ENCODE measurements around the gene ADRA2B.

Gene ADRA2B

DNA sequence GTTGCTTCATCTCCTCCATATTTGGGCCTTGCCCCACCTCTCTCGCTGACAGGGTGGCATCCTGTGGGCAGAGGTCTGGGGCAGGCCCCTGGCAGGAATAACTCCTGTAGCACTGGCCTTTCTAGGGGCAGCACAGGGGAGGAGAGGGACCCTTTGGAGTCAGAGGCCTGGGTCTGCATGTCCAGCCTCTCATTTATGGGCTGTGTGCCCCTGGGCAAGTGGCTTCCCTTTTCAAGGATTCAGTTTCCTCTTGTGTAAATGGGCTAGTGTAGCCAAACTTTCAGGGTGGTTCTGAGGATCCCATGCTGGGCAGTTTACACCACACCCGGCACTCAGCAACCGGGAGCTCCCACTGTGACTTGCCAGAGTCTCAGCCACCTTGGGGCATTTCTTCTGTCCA, 23.4 kb downstream of the ADRA2B start:
- CTCF ChIA-PET = no interaction called here
- POLR2A ChIA-PET = no interaction called here

DNA sequence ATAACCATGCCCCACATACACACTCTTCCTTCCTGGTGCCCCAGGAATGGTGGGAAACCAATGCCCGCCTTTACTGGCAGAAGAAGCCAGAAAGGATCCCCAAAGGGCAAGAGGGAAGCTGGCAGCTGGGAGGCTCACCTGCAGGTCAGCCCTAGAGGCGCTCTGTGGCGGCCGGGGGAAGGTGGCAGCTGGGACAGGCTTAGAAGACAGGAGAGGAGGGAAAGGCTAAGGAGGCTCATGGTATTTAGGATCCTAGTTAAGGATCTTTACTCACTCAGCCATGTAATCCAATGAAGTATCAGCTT, 23.8 kb downstream of the ADRA2B start:
- CTCF ChIA-PET = no interaction called here
- POLR2A ChIA-PET = no interaction called here
- no peak for TF ChIP-seq SUZ12 (IDR thresholded peaks at IDR 0.05)
- TF ChIP-seq ELF4 (IDR thresholded peaks at IDR 0.05) = no peak
- no peak for DNase-seq (ENCODE audit: extremely low spot score)

More for the DNA sequence above, 23.4 kb downstream of the ADRA2B start:
- TF ChIP-seq ZNF384 (IDR thresholded peaks at IDR 0.05) (no peak), L3MBTL2 (conservative IDR thresholded peaks at IDR 0.05) (no peak), HDGF (IDR thresholded peaks at IDR 0.05; ENCODE audit: borderline replicate concordance) (no peak), CTBP1 (IDR thresholded peaks at IDR 0.05; ENCODE audit: borderline replicate concordance) (no peak), SUZ12 (IDR thresholded peaks at IDR 0.05) (no peak), FOXK2 (IDR thresholded peaks at IDR 0.05) (no peak)
- TF ChIP-seq, protein P1, sequence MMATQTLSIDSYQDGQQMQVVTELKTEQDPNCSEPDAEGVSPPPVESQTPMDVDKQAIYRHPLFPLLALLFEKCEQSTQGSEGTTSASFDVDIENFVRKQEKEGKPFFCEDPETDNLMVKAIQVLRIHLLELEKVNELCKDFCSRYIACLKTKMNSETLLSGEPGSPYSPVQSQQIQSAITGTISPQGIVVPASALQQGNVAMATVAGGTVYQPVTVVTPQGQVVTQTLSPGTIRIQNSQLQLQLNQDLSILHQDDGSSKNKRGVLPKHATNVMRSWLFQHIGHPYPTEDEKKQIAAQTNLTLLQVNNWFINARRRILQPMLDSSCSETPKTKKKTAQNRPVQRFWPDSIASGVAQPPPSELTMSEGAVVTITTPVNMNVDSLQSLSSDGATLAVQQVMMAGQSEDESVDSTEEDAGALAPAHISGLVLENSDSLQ (IDR thresholded peaks at IDR 0.05) = no peak
- no peak for DNase-seq (ENCODE audit: extremely low spot score)

DNA sequence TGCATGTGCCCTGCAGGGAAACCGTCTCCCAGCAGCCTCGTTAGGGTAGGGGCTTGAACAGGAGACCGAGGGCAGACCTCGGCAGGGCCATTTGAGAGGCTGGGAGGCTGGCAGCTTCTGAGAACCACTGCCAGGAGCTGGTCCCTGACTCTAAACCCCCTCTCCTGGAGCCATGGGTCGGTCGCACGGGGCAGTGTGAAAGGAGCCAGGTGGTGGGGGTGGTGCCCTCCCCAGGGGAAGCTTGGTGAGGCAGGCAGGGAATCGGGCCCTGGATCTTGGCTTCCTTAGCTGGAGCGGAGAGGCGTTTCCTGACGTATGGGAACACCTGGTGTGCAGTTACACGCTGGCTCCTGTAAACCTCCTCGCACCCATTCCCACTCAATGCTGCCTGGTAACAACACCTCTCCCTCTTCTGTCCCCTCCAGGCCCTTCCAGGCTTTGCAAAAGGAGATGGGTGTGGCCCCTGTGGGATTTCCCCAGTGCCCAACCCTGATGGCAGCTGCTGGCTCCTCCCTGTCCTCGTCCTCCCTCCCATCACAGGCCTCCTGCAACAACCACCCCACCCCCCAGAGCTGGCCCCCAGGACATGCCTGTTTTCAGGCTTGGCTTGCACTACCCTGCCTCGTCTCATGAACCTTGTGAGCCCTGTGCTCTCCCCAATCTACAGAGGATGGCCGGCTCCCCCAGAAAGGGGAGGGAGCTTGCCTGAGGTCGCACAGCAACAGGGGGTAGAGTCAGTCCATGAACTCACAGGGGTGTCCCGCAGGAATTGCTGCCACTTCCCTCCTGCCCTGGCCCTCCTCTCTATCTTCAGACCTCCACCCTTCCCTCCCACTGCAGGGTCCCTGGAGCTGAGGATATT, 24.4 kb downstream of the ADRA2B start:
- ChIA-PET CTCF (interaction anchor here (1.1 kb wide), 1 partner anchor 462 kb away, joined by 4 read pairs; no protein-coding TSS in a partner anchor), POLR2A (no interaction called here)
- no peak for DNase-seq (ENCODE audit: extremely low spot score)
- TF ChIP-seq ZNF384 (IDR thresholded peaks at IDR 0.05) (no peak), FOXM1 (IDR thresholded peaks at IDR 0.05; ENCODE audit: borderline replicate concordance) (no peak), ELF4 (IDR thresholded peaks at IDR 0.05) (no peak), ARNT (IDR thresholded peaks at IDR 0.05) (no peak), CTBP1 (IDR thresholded peaks at IDR 0.05; ENCODE audit: borderline replicate concordance) (no peak), NFRKB (IDR thresholded peaks at IDR 0.05) (no peak), LEF1 (IDR thresholded peaks at IDR 0.05; ENCODE audit: borderline replicate concordance) (no peak)

DNA sequence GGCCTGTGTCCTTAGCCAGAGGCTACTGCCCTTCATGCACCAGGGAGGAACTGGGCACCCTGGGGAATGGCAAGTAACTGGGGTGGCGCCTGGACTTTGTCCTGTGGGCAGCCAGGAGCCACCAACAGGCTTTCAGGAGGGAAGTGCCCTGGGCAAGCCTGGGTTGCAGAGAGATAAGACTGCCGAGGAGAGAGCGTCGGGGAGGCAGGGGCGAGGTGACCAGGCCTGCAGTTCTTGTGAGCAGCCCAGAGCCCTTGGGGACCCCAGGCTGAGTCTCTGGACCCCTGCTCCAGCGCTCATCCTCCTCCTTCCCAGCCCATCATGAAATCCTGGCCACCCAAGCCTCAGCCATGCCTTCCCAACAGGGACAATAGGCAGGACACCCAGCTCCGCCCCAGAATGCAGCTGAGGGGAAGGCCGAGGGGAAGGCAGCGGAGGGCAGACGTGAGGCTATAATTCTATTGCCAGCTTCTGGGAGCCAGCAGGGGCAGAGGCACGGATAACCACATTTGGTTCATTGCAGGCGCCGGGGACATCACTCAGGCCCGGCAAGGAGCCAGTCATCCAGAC, 25.1 kb downstream of the ADRA2B start:
- CTCF ChIA-PET = interaction anchor here (1.1 kb wide), 1 partner anchor 463 kb away, joined by 4 read pairs; no protein-coding TSS in a partner anchor
- TF ChIP-seq SUZ12 (IDR thresholded peaks at IDR 0.05) = no peak
- no peak for TF ChIP-seq ELF4 (IDR thresholded peaks at IDR 0.05)
- TF ChIP-seq HDGF (IDR thresholded peaks at IDR 0.05; ENCODE audit: borderline replicate concordance) = no peak
- no peak for TF ChIP-seq FOXA1 (IDR thresholded peaks at IDR 0.05)
- TF ChIP-seq ZNF384 (IDR thresholded peaks at IDR 0.05) = no peak
- no peak for TF ChIP-seq SP1 (IDR thresholded peaks at IDR 0.05)
- TF ChIP-seq NFRKB (IDR thresholded peaks at IDR 0.05) = no peak
- TF ChIP-seq TARDBP (IDR thresholded peaks at IDR 0.05) = no peak
- no peak for TF ChIP-seq CTBP1 (IDR thresholded peaks at IDR 0.05; ENCODE audit: borderline replicate concordance)
- no peak for TF ChIP-seq BHLHE40 (IDR thresholded peaks at IDR 0.05; ENCODE audit: borderline replicate concordance)
- TF ChIP-seq FOXK2 (IDR thresholded peaks at IDR 0.05) = no peak
- TF ChIP-seq, protein P1 (IDR thresholded peaks at IDR 0.05) = no peak
- TF ChIP-seq FOXM1 (IDR thresholded peaks at IDR 0.05; ENCODE audit: borderline replicate concordance) = no peak
- no peak for TF ChIP-seq L3MBTL2 (conservative IDR thresholded peaks at IDR 0.05)
- POLR2A ChIA-PET = no interaction called here
- no peak for DNase-seq (ENCODE audit: extremely low spot score)

DNA sequence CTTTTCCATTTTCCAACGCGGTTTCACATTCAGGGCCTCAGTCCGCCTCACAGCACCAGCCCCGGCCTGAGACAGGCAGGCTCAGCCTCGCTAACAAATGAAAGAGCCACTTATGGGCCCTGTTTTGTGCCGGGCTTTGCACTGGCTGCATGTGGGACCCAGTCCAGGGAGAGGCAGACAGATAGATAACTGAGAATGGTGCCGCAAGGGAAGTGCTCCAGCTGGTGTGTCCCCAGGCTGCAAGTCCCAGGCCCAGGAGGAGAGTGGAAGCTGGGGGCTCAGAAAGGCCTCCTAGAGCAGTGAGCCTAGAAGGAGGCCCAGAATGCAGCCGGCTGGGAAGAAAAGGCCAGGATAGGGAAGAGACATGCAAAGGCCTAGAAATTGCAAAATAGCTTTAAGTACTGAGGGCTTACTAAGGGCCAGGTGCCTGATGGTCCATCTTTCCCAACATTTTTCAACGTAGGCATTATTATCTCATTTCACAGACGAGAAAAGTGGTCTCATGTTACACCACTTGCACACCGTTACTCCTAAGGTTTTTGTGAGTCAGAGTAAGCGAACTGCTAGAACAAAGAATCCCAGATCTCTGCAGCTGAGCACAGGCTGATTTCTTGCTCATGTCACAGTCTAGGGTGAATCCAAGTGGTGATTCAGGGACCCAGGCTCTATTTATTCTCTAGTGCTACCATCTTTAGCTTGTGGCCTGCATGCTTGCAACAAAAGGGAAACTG, 26.0 kb downstream of the ADRA2B start:
- ChIA-PET CTCF (no interaction called here), POLR2A (no interaction called here)
- TF ChIP-seq ELF4 (IDR thresholded peaks at IDR 0.05) = no peak
- no peak for TF ChIP-seq ARNT (IDR thresholded peaks at IDR 0.05)
- TF ChIP-seq CTBP1 (IDR thresholded peaks at IDR 0.05; ENCODE audit: borderline replicate concordance) = no peak
- TF ChIP-seq HDGF (IDR thresholded peaks at IDR 0.05; ENCODE audit: borderline replicate concordance) = no peak
- no peak for DNase-seq (ENCODE audit: extremely low spot score)

DNA sequence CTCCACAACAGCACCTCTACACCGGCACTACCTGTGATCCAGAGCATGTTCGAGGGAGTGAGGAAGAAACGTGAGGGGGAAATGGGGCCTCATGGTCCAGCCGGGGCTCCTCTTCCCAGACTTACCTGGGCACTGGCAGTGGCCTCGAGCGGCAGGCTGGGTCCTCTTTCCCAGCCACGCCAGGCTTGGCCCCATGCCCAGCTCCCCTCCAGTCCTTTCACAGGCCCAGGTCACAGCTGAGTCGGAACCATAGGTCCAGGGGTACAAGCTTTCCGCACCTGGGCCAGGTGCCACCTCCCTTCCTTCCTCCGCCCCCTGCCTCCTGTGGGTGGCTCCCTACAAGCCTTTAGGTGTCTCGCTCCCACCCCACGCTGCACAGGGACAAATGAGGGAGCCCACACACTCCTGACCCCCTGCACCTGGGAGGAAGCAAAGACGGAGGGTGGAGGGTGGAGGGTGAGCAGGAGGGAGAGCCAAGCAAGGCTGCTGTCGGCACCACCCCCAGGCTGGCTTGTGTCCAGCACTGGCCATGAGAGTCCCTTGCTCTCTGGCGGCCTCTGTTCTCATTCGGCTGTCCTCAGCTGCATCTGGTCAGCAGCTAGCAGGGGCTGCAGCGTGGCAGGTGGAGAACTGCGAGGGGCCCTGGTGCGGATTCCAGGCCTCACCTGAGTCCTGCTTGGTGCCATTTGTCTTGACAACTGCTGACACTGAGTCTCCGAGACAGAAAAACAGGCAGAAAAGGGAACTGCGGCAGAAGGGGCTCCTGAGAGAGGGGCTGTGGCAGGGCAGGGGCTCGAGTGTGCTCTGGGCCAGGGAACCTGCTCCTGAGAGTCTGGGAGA, 26.8 kb downstream of the ADRA2B start:
- TF ChIP-seq FOXA1 (IDR thresholded peaks at IDR 0.05) (no peak), SUZ12 (IDR thresholded peaks at IDR 0.05) (no peak), HDGF (IDR thresholded peaks at IDR 0.05; ENCODE audit: borderline replicate concordance) (no peak), BHLHE40 (IDR thresholded peaks at IDR 0.05; ENCODE audit: borderline replicate concordance) (no peak), ARNT (IDR thresholded peaks at IDR 0.05) (no peak), LEF1 (IDR thresholded peaks at IDR 0.05; ENCODE audit: borderline replicate concordance) (no peak), NFRKB (IDR thresholded peaks at IDR 0.05) (no peak), CTBP1 (IDR thresholded peaks at IDR 0.05; ENCODE audit: borderline replicate concordance) (no peak), SP1 (IDR thresholded peaks at IDR 0.05) (no peak), L3MBTL2 (conservative IDR thresholded peaks at IDR 0.05) (no peak), FOXK2 (IDR thresholded peaks at IDR 0.05) (no peak), ZNF384 (IDR thresholded peaks at IDR 0.05) (no peak), TARDBP (IDR thresholded peaks at IDR 0.05) (no peak), ELF4 (IDR thresholded peaks at IDR 0.05) (no peak), FOXM1 (IDR thresholded peaks at IDR 0.05; ENCODE audit: borderline replicate concordance) (no peak)
- TF ChIP-seq, protein P1 (IDR thresholded peaks at IDR 0.05) = no peak
- no peak for DNase-seq (ENCODE audit: extremely low spot score)

More for the DNA sequence above, 26.8 kb downstream of the ADRA2B start:
- ChIA-PET POLR2A (no interaction called here), CTCF (interaction anchor here (0.6 kb wide), 1 partner anchor 317 kb away, joined by 3 read pairs; no protein-coding TSS in a partner anchor)

Measured in HEK293T (cell line).